CD4-positive, alpha-beta T cell treated with Interleukin-12 subunit alpha and Interleukin-12 subunit beta, for 1 hour (primary cell): Measurements from ENCODE around the gene DFFA.
A peak's percentile ranks its signal among the peaks of the same experiment; 100 is the strongest.
"Not testable (repeated sequence)": the region's sequence is repeated elsewhere in the genome, so short reads cannot be mapped to it uniquely, and the experiment has no call there.

Experiments
- DNase-seq: peaks from one replicate; pipeline ENCODE4 v3.0.0-alpha.2; 2020

The DFFA gene

DNA sequence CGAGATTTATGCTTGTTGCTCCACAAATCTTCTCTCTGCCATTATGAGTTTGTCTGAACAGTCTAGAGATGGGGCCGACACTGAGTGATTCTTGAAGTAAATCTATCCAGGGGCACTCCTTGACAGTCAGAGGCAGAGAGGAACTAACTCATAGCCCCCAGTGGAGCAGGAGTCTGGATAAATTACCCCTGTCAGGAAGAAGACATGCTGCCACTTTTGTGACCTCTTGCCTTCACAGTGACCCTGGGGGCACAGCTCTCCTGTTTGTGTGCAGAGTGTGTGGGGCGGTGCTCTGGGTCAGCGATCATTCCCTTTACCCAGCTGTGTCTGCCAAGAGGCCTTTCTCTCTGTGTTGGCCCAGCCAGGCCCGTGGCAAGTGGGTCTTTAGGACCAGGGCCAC lies 31.9 kb upstream of the DFFA start:
- no peak for DNase-seq

DNA sequence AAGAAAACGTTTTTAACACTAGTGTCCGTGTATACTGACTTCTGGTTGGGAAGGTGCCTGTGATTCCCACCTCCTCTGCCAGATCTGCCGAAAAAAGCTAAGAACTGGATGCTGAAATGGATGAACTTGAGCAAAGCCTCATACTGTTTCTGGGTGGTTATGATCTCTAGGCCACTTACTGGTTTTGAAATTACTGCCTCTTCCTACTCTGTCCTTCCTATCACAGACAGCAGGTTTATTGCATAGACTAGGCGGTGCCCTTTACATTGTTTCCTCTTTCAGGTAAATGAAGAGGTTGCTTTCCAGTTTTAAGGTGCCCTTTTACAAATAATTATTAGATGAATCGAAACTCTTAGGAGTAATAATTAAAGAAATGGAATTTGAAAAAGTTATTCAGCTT lies 29.9 kb upstream of the DFFA start:
- DNase-seq: no peak

DNA sequence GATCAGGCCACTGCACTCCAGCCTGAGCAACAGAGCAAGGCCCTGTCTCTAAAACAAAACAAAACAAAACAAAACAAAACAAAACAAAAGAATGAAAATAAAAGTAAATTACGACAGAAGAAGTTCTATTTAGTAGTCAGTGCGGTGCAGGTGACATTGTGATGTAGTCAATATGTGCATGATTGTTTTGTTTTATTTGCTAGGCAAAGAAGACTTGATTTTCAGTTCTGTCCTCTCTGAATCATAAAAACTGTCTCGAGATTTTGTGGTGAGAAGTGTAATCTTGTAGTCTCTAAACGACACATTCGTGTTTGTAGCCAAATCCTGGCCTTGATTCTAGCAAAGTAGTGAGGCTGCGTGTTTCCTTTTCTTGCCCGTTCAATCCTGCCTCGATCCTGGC lies 25.9 kb upstream of the DFFA start:
- no peak for DNase-seq

DNA sequence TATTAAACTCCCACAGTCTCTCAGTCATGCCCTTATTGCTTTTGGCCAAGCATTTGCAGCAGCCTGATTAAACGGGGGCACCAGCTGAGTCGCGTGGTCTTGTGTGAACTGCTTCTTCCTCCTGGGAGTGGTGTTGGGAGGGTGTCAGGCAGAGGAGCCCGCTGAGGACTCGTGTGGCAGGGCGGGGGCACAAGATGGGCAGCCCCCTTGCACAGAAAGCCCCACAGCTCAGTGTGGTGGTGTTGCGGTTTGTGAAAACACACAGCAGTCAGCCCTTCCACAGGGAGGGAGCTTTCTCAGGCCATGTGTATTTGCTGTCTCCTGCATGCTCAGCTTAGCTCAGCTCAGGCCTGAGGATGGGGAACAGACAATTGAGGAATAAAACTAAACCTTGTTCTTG lies 24.8 kb upstream of the DFFA start:
- peak; percentile 24 for DNase-seq

DNA sequence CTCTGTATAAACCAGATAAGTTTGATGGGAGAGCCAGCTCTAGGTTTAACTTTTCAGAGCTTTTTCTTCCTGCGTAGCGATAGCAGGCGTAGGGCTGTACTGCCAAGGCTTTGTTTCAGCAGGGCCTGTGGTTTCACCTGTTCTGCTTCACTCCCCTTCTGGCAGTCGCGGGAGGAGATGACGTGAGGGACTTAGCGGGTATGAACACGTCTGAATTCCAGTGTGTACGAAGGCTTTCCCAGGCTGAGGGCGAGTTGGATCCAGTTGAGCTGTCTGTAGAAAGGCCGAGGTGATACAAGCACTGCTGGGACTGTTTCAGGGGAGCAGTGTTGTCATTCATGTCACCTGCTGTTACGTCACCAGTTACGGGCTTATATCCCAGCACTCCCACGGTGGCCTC lies 23.6 kb upstream of the DFFA start:
- DNase-seq: peak; percentile 26

DNA sequence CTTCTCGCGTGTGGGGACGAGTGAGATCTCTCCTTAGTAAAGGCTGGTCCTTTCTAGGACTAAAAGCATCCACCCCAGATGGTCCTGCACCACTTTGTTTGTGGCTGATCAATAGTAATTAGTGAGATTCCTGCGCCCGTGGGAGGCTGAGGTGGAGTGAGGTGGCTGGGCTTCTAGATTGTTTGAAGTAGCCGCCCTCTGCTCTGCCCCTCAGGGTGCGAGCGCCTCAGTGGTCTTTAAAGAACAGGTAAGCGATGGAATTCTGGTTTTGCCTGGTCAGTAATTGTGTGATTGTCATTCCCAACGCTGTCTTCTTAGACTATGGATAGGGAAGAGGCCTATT lies 23.1 kb upstream of the DFFA start:
- DNase-seq: no peak

DNA sequence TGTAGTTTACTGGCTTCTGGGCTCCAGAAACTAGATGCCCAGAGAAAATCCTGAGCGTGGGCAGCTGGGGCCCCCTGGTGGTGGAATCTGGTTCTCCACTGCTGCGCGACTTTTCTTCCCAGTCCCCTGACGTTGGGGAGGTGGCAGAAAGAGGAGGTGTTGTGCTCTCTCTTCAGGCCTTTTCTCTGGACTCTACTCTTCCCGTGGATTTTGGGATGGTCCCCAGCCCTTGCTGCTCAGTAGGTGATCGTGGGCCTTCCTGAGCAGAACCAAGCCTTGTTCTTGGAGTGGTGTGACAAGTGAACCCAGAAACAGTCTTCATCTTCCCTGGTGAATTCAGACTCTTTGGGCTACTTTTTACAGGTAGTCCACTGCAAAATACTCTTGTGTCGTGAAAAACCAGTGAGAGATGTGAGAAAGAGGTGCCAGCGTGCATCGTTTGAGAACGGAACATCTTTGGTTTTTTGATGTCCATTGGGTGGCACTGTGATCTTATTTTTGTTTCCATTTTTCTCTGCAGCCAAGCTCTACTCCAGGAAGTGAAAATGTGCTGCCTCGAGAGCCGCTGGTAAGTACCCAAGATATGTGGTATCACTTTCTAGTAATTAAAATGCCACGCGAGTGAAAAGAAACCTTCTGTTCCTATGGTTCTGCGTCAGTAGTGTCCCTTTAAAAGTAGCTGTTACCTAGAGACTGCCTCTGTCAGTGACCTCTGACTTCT lies 22.6 kb upstream of the DFFA start:
- peak; percentile 82 for DNase-seq

DNA sequence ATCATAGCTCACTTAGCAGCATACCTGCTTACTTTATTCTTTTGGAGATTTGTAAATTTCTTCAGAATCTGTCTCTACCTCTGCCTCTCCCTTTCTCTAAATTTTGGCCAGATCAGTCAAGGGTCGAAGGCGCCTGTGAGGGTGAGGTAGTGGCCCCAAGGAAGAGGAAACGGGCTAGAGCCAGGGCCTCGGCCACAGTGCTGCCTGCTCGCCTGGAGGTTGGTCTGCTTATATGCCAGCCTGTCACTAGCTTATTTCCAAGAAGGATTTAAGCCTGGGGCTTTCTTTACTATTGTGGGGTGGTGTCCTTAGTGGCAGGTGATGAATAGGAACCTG lies 22.1 kb upstream of the DFFA start:
- DNase-seq: no peak

DNA sequence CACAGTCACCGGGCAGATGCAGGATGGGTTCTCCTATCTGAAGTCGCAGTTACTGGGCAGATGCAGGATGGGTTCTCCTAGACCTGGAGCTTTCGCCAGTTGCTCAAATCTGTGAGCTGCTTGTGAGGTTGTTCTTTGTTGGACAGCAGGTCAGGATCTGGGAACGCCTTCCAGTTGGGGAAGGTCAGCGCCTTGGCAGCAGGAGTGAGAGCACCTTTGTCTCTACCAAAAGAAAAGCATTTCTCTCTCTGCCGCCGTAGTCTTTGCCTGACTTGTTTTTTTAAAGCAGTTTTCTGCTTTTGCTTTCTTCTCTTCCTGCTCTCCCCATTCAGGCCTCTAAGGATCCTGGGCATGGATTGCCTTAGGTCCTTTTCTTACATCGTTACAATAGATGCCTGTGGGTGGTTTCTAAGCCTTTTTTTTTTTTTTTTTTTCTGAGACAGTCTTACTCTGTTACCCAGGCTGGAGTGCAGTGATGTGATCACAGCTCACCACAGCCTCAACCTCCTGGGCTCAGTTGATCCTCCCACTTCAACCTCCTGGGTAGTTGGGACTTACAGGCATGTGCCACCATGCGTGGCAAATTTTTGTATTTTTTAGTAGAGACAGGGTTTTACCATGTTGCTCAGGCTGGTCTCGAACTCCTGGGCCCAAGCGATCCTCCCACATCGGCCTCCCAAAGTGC lies 18.1 kb upstream of the DFFA start:
- no peak for DNase-seq

DNA sequence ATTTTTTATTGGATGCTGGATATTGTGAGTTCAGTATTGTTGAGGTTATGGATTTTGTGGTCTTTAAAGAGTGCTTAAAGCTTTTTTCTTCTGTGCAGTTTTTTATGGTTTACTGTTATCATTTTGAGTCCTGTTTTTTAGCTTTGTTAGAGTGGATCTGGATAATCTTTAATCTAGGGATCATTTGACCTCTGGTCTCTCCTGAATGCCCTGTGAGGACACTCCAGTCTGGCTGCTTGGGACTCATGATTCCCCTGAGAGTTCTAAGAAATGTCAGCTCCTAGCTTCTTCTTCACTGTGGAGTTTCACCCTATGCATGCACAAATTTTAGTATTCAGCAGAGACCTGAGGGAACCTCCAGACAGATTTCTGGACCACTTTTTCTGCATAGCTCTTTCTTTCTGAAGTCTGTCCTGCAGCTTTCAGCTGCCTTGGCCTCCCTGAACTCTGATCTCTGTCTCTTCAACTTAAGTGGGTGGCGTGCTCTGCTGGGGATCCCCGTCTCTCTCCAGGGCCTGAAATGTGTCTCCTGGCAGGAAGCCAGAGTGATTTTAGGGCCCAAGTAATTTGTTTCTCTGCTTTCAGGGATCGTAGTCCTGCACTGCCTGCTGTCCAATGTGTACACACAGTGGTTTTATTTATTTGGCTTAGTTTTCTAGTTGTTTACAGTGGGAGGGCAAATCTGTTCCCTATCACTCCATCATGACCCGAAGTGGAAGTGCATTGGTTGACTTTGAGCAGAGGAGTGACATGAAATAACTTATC lies 17.1 kb upstream of the DFFA start:
- no peak for DNase-seq

DNA sequence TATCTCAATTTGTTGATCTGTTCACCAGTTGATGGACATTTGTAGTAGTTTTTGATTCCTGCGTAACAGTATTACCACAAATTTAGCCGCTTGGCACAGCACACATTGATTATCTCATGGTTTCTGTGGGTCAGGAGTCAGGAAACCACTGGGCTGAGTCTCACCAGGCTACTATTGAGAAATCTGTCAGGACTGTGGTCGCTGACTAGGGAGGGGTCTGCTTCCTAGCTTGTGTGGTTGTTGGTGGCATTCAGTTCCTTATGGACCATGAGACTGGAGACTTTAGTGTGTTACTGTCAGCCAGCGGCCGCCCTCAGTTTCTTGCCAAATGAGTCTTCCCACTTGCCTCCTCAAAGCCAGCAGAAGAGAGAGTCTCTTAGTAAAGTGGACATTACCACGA lies 12.2 kb upstream of the DFFA start:
- DNase-seq: no peak

DNA sequence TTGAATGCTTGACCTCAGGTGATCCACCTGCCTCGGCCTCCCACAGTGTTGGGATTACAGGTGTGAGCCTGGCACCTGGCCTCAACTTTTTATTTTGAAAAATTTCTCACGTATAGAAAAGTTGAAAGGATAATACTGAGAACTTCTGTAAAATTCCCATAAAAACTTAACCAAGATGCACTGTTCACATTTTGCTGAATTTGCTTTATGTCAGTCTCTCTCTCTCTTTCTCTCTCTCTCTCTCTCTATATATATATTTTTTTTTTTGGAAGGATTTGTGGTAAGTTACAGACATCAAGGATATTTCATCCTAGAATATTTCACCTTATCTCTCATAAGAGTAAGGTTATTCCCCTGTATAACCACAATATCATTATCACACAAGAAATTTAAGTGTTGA lies 8.3 kb upstream of the DFFA start:
- no peak for DNase-seq

DNA sequence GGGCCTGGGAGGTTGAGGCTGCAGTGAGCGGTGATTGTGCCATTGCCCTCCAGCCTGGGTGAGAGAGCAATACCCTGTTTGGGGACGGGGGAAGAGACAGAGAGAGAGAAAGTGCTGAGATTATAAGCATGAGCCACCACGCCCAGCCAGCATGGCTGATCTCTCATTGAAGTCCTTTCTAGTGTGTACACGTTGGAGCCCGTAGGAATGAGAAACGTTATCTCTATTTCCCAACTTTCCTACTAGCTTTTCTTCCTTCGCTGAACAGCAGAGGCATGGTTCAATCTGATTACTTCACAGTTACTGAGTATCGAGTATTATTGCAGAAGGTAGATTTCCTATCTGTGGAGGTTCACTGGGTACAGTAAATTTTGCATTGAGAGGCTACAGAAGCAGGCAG lies 7.0 kb upstream of the DFFA start:
- DNase-seq: no peak

DNA sequence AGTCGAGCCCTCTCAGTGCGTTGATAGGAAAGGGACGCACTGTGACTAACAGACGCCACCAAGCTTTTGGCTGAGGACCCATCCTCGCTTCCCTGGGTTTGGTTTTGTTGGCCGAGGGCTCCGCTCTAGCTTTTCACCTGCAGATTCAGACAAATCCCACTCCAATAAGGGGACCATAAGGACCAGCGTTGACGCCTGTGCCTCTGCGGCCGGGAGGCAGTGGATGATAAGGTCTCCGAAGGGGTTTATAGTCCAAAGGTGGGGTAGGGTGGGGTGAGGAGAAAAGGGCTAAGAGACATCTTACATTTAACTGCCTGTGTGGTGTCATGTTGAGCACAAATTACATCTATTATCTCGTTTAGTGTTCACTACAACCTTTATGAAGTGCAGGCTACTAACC lies 3.2 kb upstream of the DFFA start:
- DNase-seq: no peak

DNA sequence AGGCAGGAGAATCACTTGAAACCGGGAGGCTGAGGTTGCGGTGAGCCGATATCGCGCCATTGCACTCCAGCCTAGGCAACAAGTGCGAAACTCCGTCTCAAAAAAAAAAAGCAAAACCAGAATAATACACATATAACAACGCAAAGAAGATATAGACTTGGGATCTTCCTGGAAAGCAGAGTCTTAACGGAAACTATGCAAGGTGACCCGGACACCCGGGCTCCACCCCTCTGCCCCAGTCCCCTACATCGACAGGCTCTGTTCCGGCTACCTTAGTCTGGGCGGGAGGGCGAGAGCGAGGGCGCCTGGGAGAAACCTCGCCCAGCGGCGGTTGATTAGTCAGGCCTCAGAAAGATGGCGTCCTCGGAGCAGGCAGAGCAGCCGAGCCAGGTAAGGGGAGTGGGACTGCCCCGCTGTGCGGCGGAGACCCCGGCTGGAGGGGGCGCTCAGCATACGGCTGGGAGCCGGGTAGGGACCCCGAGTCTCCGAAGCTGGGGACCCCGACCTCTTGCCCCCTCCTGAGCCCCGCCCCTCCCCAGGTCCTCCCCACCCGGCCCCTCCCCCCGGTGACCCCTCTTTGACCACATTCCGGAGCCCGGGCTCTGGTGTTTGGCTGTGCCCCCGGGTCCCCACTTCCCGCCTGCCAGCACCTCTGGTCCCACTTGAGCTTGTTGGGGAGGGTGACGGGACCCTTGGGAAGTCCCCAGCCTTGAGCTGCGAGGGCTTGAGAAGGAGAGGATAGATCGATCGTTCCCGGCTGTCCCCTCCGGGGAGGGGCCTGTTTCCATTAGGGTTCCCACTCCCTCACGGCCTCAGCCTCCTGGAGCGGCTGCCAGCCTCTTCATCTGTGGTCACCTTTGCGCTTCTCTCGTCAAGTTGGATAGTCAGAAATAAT lies 2.5 kb upstream of the DFFA start, which contains the start of gene PEX14:
Gene PEX14 (plus strand): TSS at position 338 of the 895 bp plus-strand sequence. CDS start 17 bp downstream, at position 355.
- peak; percentile 87 for DNase-seq

DNA sequence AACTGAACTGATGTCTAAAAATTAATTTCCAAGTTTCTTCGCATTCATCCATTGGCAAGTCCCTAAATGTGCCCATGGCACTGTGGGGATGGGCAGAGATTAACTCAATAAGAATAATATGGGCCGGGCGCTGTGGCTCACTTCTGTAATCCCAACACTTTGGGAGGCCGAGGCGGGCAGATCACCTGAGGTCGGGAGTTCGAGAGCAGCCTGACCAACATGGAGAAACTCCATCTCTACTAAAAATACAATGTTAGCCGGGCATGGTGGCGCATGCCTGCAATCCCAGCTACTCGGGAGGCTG lies 1.9 kb upstream of the DFFA start:
- not testable (repeated sequence) for DNase-seq

DNA sequence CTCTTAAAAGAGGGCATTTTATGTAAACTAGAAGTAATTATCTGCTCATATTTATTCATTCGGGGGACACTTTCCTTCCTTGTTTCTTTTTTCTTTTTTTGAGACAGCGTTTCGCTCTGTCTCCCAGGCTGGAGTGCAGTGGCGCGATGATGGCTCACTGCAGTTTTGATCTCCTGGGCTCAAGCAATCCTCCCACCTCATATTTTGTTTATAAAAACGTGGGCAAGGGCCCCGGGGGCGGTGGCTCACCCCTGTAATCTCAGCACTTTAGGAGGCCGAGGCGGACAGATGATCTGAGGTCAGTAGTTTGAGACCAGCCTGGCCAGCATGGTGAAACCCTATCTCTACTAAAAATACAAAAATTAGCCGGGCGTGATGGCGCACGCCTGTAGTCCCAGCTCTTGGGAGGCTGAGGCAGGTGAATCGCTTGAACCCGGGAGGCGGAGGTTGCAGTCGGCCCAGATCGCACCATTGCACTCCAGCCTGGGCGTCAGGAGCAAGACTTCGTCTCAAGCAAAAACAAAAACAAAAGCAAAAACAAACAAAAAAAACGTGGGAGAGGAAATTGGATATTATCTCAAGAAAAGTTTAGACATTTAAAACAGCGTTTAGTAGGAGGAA lies 926 bp upstream of the DFFA start:
- DNase-seq: no peak

DNA sequence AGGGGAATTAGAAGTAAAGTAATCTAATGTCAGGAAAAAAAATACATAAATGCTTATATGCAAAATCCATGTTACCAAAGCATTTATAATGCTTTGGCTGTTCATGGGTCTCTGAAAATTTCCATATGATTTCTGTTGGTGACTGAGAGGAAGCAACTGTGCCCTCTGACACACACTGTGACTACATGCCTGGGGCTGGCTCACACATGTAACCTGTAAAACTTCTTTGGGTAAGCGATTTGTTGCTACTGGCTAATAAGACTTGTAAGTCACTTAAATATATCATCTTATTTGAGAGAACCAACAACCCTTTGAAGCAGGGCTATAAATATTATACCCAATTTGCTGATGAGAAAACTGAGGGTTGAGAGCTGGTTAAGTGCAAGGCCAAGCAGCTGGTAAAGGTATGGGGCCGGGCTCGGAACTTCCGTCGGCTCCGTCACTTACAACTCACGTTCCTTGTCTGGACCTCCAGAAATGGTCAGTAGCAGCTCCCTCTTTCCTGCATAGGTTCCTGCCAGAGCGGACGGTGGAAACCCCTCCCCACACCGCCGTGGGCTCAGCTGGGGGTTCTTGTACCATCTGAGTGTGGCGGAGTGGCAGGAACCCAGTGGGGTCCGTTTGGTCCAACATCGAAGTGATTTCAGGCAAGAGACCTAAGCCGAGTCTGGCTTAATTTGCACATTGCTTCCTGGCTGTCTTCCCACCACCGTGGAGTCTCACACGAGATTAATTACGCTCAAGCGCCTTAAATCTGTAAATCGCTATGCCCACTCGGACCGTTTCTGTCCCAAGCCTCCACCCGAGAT lies 714 bp downstream of the DFFA start:
- no peak for DNase-seq

DNA sequence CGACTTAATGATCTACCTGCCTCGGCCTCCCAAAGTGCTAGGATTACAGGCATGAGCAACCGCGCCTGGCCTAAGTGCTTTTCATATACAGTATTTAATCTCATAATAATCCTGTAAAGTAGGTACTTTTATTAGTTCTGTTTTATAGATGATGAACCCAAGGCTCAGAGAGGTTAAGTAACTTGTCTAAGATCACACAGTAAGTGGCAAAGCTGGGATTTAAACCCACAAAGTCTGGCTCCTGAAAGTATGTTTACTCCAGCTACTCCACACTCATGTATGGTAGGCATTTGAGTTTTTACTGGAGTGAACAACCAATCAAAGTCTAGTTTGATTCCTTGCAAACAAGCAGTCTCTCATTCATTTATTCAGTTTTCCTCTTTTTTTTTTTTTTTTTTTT lies 2.3 kb downstream of the DFFA start:
- DNase-seq: no peak

DNA sequence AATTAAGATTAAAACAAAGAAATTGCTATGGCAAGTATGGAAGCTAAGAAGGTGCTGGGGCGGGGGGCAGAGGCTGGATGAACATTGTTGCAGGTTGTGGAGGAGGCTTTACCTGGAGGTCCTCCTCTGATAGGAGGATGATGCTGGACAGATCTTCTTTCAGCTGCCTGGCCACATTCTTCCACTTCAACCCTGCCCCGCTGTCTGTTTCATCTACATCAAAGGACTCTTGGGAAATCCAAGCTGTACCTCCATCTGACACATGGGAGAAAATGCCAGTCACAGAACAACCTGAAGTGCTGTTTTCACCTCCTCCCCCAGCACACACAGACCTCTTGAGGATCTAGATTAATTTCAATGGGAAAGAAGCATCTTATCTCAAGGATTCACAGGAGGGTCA lies 5.3 kb downstream of the DFFA start:
- DNase-seq: no peak

DNA sequence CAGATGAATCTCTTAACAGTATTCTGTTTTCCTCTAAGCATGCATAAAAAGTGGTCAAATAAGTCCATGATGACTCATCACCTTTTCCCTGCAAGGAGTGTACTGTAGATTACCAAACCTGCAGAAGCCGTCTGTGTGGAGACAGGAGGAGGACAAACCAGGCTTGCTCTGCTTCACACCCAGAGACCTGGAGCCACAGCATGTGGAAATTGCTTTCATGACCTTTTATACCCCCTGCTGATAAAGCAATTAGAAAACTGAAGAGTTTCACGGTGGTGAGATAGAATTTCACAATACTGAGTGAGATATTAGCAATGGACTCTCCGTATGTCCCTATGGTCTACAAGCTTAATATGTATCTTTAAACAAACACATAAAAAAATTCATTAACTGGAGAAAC lies 13.1 kb downstream of the DFFA start:
- DNase-seq: no peak

DNA sequence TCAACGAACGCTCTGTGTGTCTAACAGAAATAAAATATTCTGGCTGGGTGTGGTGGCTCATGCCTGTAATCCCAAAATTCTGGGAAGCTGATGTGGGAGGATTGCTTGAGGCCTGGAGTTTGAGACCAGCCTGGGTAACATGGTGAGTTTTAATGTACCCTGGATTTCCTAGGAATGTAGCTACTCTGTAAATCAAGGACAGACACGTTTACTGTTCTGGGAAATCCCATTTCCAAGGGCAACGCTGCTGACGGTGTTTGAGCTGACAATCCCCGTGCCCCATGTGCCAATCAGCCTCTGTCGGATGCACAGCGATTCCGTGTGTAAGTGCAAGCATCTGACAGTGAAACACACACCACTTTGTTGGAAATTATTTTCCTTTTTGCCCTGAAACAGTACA lies 14.5 kb downstream of the DFFA start:
- DNase-seq: no peak
